K562 (cell line): ENCODE measurements around the gene RIPK3. TPM values are rescaled to one million over a fixed set of nuclear protein-coding genes. Genes with fewer than 3 reads are reported as not detected.

Experiments used
- CHD2 ChIP-seq: IDR thresholded peaks from 2 replicates; pipeline ENCODE4 v1.6.1; 2011; ENCODE audit warnings: low read depth, low read length
- MGA ChIP-seq: fragments of 450-650 bp; IDR thresholded peaks from 2 replicates; pipeline ENCODE4 v1.6.1; 2016; ENCODE audit warnings: mild to moderate bottlenecking, moderate library complexity
- MITF ChIP-seq: IDR thresholded peaks from 2 replicates; pipeline ENCODE4 v1.6.1; 2014; ENCODE audit warnings: antibody characterized with exemption
- NONO ChIP-seq, 2 experiments: fragments of 200-400 bp in 1 of 2; fragments of 450-650 bp in 1 of 2; formaldehyde crosslinking in 1 of 2; IDR thresholded peaks; 2 replicates each; pipeline ENCODE4 v1.6.1; 2017; ENCODE audit warnings: low read depth in 2 of 2, mild to moderate bottlenecking in 2 of 2, moderate library complexity in 2 of 2, low read length in 1 of 2
- POLR3A ChIP-seq: IDR thresholded peaks from 2 replicates; pipeline ENCODE4 v1.6.1; 2011; ENCODE audit warnings: borderline replicate concordance, mild to moderate bottlenecking, moderate library complexity; ENCODE audit not compliant: insufficient read length, insufficient read depth; ENCODE audit errors: extremely low read depth
- SAP30 ChIP-seq: fragments of 200-600 bp; sonication (generic); IDR thresholded peaks from 2 replicates; pipeline ENCODE4 v1.6.1; 2012; ENCODE audit warnings: borderline replicate concordance, low read depth, mild to moderate bottlenecking, moderate library complexity, low read length, control low read depth, inconsistent platforms; ENCODE audit not compliant: insufficient read depth, poor library complexity, severe bottlenecking
- TBP ChIP-seq: optimal IDR thresholded peaks from 2 replicates; pipeline ENCODE3; 2011; ENCODE audit warnings: low read depth, low read length, improper control_type of control experiment
- ZBTB5 ChIP-seq: fragments of 450-650 bp; IDR thresholded peaks from 2 replicates; pipeline ENCODE4 v1.6.1; 2017; ENCODE audit warnings: antibody characterized with exemption
- ZBTB9 ChIP-seq: fragments of 450-650 bp; formaldehyde crosslinking; IDR thresholded peaks from 2 replicates; pipeline ENCODE4 v1.4.0; 2020; ENCODE audit warnings: mild to moderate bottlenecking, moderate library complexity
- polyA plus RNA-seq, 8 experiments: library from polyadenylated mRNA; depleted of rRNA in 4 of 8; stranded (reverse) in 5 of 8; unstranded in 3 of 8; fragments of >200 nt; fragmentation: Nextera tagmentation in 2 of 8; fragmentation: Illumina TruSeq in 1 of 8; extraction: Ambion mirVana in 2 of 8; extraction: Trizol in 1 of 8; gene quantifications; 2 replicates each; pipeline versions ENCODE4 v1.2.1 to v1.2.3, GENCODE V29; 2011 to 2014; ENCODE audit warnings: inconsistent platforms in 1 of 8, missing spikeins in 1 of 8
- total RNA-seq, 7 experiments: library from RNA; depleted of rRNA in 6 of 7; stranded (reverse); fragments of >200 nt in 6 of 7; fragmentation: Illumina TruSeq in 2 of 7; extraction: Trizol in 2 of 7; gene quantifications; 2 replicates each; pipeline versions ENCODE4 v1.2.1 to v1.2.3, GENCODE V29; 2011 to 2021; ENCODE audit warnings: low replicate concordance in 1 of 7

RIPK3 gene
- total and polyA plus RNA-seq, 9 of the 15 experiments (the other 6 are each of a cell fraction or from before 2014, with no cell fraction given), result 0.03 to 0.43 (median 0.28) TPM; not detected in 3

- peak; percentile 97 for TF ChIP-seq MGA
- TF ChIP-seq POLR3A, result no peak
- TF ChIP-seq ZBTB5, result no peak
- peak; percentile 55; the same call in 1 of the 2 replicates for TF ChIP-seq ZBTB9
- no peak for TF ChIP-seq TBP
- no peak for TF ChIP-seq SAP30
- no peak for TF ChIP-seq MITF
- TF ChIP-seq CHD2, result no peak
- TF ChIP-seq NONO (IDR thresholded peaks at IDR 0.05; ENCODE audit: low read depth in 2 of 2, low read length in 1 of 2), result no peak
These were observed 23.8 kb downstream of the RIPK3 start (continued) for GRCh38 chr14:24315807-24316596.
